SU-DHL-6 (cell line): ENCODE results near the gene KCNIP3.

Experiments used
- H2AFZ ChIP-seq: fragments of 200-600 bp; sonication (generic); 2 replicates; pipeline ENCODE4 v1.6.1; 2014; ENCODE audit warnings: low read depth, mild to moderate bottlenecking, moderate library complexity, mixed read lengths, antibody characterized with exemption, low read length; ENCODE audit not compliant: severe bottlenecking
- H3F3A ChIP-seq: fragments of 200-600 bp; shearing (Covaris generic); 2 replicates; pipeline ENCODE4 v1.6.0; 2016; ENCODE audit warnings: antibody characterized with exemption, mild to moderate bottlenecking; ENCODE audit not compliant: insufficient read depth
- H3K27ac ChIP-seq: fragments of 200-600 bp; sonication (generic); 2 replicates; pipeline ENCODE4 v1.5.1; 2016; ENCODE audit warnings: low read depth, mild to moderate bottlenecking, low read length, moderate library complexity, mixed read lengths
- H3K27me3 ChIP-seq: fragments of 200-600 bp; sonication (generic), shearing (Covaris generic); 2 replicates; pipeline ENCODE4 v1.6.0; 2014; ENCODE audit warnings: mild to moderate bottlenecking, low read length
- H3K36me3 ChIP-seq: fragments of 200-600 bp; sonication (generic); 2 replicates; pipeline ENCODE4 v1.6.1; 2014; ENCODE audit warnings: mild to moderate bottlenecking, low read length, mixed read lengths
- H3K4me2 ChIP-seq: fragments of 300-600, 200-600 bp; shearing (Covaris generic), sonication (generic); 2 replicates; pipeline ENCODE4 v1.6.0; 2014; ENCODE audit warnings: low read length, low read depth, mild to moderate bottlenecking; ENCODE audit not compliant: poor library complexity, severe bottlenecking
- H3K4me3 ChIP-seq: fragments of 200-600 bp; sonication (generic); 2 replicates; pipeline ENCODE4 v1.5.1; 2014; ENCODE audit warnings: antibody characterized with exemption, low read length, mild to moderate bottlenecking, mixed read lengths; ENCODE audit not compliant: insufficient read depth, poor library complexity, severe bottlenecking
- H3K79me2 ChIP-seq: fragments of 200-600 bp; sonication (generic); 2 replicates; pipeline ENCODE4 v1.6.1; 2014; ENCODE audit warnings: mild to moderate bottlenecking, low read length, moderate library complexity; ENCODE audit not compliant: insufficient read depth
- H3K9ac ChIP-seq: fragments of 200-600 bp; sonication (generic); 2 replicates; pipeline ENCODE4 v1.7.0; 2014; ENCODE audit warnings: mild to moderate bottlenecking, low read length
- H3K9me2 ChIP-seq: fragments of 200-600 bp; sonication (generic); replicated peaks from 2 replicates; pipeline ENCODE4 v1.6.1; 2014; ENCODE audit warnings: low read length; ENCODE audit not compliant: insufficient read depth
- H3K9me3 ChIP-seq: fragments of 200-600 bp; sonication (generic); 2 replicates; pipeline ENCODE4 v1.6.1; 2014; ENCODE audit warnings: low read length, mixed read lengths; ENCODE audit not compliant: insufficient read depth
- H4K20me1 ChIP-seq: fragments of 200-600 bp; sonication (generic); 2 replicates; pipeline ENCODE4 v1.6.1; 2014; ENCODE audit warnings: low read depth, mild to moderate bottlenecking, antibody characterized with exemption, low read length, moderate library complexity, mixed read lengths
- EZH2phosphoT487 ChIP-seq: fragments of 200-600 bp; sonication (generic), shearing (Covaris generic); conservative IDR thresholded peaks from 2 replicates; pipeline ENCODE4 v1.6.1; 2018; ENCODE audit warnings: mild to moderate bottlenecking, antibody characterized with exemption, low read length, moderate library complexity, mixed read lengths
- TF ChIP-seq, protein P1 (sequence below): fragments of 200-600 bp; sonication (generic); IDR thresholded peaks from one replicate; pipeline ENCODE4 v1.5.1; 2017; ENCODE audit warnings: antibody characterized with exemption, mild to moderate bottlenecking, low read length, moderate library complexity; ENCODE audit not compliant: insufficient read depth, poor library complexity, severe bottlenecking

The KCNIP3 gene

DNA sequence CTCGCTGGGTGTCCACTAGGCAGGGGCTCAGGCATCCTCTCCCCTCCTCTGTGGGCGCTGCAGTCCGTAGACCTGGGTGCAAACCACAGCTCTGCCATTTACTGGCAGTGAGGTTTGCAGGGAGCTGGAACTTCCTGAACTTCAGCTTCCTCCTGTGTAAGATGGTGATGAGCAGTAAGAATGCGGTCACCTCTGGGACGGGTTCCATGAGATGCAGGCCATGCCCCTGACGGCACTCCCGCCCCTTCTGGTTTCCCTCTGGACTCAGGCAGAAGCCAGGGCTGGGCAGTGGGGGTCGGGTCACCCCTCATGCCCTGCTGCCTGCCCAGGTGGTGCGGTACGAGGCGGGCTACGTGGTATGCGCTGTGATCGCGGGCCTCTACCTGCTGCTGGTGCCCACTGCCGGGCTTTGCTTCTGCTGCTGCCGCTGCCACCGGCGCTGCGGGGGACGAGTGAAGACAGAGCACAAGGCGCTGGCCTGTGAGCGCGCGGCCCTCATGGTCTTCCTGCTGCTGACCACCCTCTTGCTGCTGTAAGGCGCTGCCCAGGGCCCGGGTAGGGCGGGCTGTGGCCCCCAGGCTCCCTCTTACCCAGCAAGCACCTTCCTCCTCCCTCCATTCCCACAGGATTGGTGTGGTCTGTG lies 21.4 kb upstream of the KCNIP3 start:
- Histone ChIP-seq H3K36me3 (no peaks in the 10 kb centered on the region), H3K9ac (no peak overlapping the region), H3K27ac (no peak overlapping the region), H3K4me2 (no peak overlapping the region), H3F3A (no peaks in the 10 kb centered on the region), H3K9me3 (no peaks in the 10 kb centered on the region), H3K4me3 (no peak overlapping the region), H4K20me1 (no peaks in the 10 kb centered on the region), H3K9me2 (no peaks in the 10 kb centered on the region), H3K79me2 (no peaks in the 10 kb centered on the region), H3K27me3 (no peaks in the 10 kb centered on the region), H2AFZ (no peak overlapping the region)
- TF ChIP-seq, protein P1, sequence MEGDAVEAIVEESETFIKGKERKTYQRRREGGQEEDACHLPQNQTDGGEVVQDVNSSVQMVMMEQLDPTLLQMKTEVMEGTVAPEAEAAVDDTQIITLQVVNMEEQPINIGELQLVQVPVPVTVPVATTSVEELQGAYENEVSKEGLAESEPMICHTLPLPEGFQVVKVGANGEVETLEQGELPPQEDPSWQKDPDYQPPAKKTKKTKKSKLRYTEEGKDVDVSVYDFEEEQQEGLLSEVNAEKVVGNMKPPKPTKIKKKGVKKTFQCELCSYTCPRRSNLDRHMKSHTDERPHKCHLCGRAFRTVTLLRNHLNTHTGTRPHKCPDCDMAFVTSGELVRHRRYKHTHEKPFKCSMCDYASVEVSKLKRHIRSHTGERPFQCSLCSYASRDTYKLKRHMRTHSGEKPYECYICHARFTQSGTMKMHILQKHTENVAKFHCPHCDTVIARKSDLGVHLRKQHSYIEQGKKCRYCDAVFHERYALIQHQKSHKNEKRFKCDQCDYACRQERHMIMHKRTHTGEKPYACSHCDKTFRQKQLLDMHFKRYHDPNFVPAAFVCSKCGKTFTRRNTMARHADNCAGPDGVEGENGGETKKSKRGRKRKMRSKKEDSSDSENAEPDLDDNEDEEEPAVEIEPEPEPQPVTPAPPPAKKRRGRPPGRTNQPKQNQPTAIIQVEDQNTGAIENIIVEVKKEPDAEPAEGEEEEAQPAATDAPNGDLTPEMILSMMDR, result no peak
- no peak for TF ChIP-seq EZH2phosphoT487

DNA sequence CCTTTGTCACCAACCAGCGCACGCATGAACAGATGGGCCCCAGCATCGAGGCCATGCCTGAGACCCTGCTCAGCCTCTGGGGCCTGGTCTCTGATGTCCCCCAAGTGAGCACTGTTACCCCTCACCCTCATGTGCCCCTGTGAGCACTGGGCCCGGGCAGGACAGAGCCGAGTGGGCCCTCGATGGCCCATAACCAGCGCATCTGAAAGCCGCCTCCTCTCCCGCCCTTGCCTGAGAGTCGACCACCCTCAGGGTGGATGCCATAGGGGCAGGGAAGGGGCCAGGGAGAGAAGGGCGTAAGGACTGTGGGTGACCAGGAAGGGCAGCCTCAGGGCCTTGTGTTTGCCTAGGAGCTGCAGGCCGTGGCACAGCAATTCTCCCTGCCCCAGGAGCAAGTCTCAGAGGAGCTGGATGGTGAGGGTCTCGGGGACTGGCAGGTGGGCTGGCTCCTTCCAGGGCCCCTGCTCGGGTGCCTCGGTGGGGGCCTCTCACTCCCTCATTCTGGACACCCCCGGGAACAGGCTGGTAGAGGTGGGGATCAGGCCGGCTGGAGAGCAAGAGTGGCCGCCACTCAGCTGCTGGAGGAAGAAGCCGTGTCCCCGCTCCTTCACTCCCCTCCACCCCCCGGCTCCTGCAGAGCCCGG lies 20.8 kb upstream of the KCNIP3 start:
- no peaks in the 10 kb centered on the region for H3K79me2 ChIP-seq
- H3K4me2 ChIP-seq, result no peak overlapping the region
- H3K9me2 ChIP-seq, result no peaks in the 10 kb centered on the region
- no peaks in the 10 kb centered on the region for H3F3A ChIP-seq
- no peak overlapping the region for H2AFZ ChIP-seq
- H3K9me3 ChIP-seq, result no peaks in the 10 kb centered on the region
- H3K4me3 ChIP-seq, result no peak overlapping the region
- H3K9ac ChIP-seq, result no peak overlapping the region
- H3K27me3 ChIP-seq, result no peaks in the 10 kb centered on the region
- no peak overlapping the region for H3K27ac ChIP-seq
- H4K20me1 ChIP-seq, result no peaks in the 10 kb centered on the region
- TF ChIP-seq EZH2phosphoT487, result no peak
- no peaks in the 10 kb centered on the region for H3K36me3 ChIP-seq

DNA sequence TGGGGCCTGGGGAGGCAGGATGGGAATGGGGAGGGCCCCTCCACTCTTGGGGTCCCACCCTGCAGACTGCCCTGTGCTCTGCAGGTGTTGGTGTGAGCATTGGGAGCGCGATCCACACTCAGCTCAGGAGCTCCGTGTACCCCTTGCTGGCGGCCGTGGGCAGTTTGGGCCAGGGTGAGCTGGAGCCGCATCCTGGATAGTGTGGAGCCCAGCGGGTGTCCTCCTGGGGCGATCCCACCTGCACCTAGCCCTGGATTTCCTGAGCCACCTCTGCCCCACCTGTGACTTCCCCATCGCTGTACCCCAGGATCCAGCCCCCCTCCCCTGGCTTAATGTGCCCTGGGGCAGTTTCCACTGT lies 20.3 kb upstream of the KCNIP3 start:
- Histone ChIP-seq H3F3A (no peaks in the 10 kb centered on the region), H3K9me2 (no peaks in the 10 kb centered on the region), H3K9me3 (no peaks in the 10 kb centered on the region), H3K4me3 (no peak overlapping the region), H3K79me2 (no peaks in the 10 kb centered on the region), H3K9ac (no peak overlapping the region), H3K4me2 (no peak overlapping the region), H3K27me3 (no peaks in the 10 kb centered on the region), H2AFZ (no peak overlapping the region), H3K27ac (no peak overlapping the region), H3K36me3 (no peaks in the 10 kb centered on the region), H4K20me1 (no peaks in the 10 kb centered on the region)
- no peak for TF ChIP-seq EZH2phosphoT487
- TF ChIP-seq, protein P1, result no peak

DNA sequence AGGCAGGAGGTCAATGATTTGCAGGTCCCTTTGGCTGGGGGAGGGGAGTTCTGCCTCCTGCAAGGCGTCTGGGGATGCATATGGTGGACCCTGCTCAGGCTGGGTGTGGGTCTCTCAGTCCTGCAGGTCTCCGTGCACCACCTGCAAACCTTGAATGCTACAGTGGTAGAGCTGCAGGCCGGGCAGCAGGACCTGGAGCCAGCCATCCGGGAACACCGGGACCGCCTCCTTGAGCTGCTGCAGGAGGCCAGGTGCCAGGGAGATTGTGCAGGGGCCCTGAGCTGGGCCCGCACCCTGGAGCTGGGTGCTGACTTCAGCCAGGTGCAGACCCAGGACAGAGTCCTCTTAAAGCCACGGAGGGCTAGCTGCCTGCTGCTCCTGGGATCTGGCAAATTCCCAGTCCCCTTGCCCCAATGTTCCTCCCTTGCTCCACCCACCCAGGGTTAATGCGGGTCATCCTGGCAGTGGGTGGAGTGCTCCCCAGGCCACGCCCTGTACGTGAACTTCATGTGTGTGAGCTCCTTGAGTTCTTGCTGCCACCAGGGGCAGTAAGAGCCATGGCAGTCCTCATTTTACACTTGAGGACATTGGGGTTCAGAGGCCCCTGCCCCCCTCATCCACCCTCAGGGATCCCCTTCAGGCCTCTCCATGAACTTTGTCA lies 19.8 kb upstream of the KCNIP3 start:
- H3K9me2 ChIP-seq, result no peaks in the 10 kb centered on the region
- no peaks in the 10 kb centered on the region for H3K79me2 ChIP-seq
- H4K20me1 ChIP-seq, result no peaks in the 10 kb centered on the region
- H3F3A ChIP-seq, result no peaks in the 10 kb centered on the region
- no peak overlapping the region for H3K4me3 ChIP-seq
- no peak overlapping the region for H3K4me2 ChIP-seq
- no peaks in the 10 kb centered on the region for H3K9me3 ChIP-seq
- H3K9ac ChIP-seq, result no peak overlapping the region
- H3K36me3 ChIP-seq, result no peaks in the 10 kb centered on the region
- H2AFZ ChIP-seq, result no peak overlapping the region
- H3K27me3 ChIP-seq, result no peaks in the 10 kb centered on the region
- H3K27ac ChIP-seq, result no peak overlapping the region
- TF ChIP-seq, protein P1, result no peak
- TF ChIP-seq EZH2phosphoT487, result no peak
